Pancreas (tissue), 10 donors: Measurements from ENCODE around the gene PLET1. TPM values are rescaled to one million over a fixed set of nuclear protein-coding genes. Genes with fewer than 3 reads are reported as not detected.
A peak's percentile ranks its signal among the peaks of the same experiment; 100 is the strongest.

Experiments
- ATAC-seq, 4 donors: fragments of 200-7000 bp; cut with Tn5 transposase; one replicate each; pipeline versions ENCODE4 v1.8.0 to v1.9.1; 2020; ENCODE audit warnings: mild to moderate bottlenecking in 4 of 4, moderate library complexity in 4 of 4
- DNase-seq, 6 donors: peaks; one replicate each; pipeline ENCODE4 v3.0.0-alpha.2; 2020
- FAIRE-seq: peaks from 2 replicates; lab custom pipeline; 2012; peaks lifted over from hg19 to GRCh38; lab: Jason Lieb, UNC
- H3K27ac ChIP-seq, 4 donors: fragments of 200-600 bp; sonication (generic); 1 replicate in 3 of 4; 2 replicates in 1 of 4; pipeline versions ENCODE4 v1.5.0 to v1.8.0; 2020
- H3K27me3 ChIP-seq, 4 donors: fragments of 200-600 bp; one replicate each; pipeline ENCODE4 v1.8.0; 2021
- H3K36me3 ChIP-seq, 3 donors: fragments of 200-600 bp; sonication (generic) in 1 of 3; one replicate each; pipeline versions ENCODE4 v1.5.0 to v1.8.0; 2020 to 2021
- H3K4me1 ChIP-seq, 3 donors: fragments of 200-600 bp; one replicate each; pipeline ENCODE4 v1.8.0; 2021
- H3K4me3 ChIP-seq, 4 donors: fragments of 200-600 bp; sonication (generic) in 2 of 4; one replicate each; pipeline versions ENCODE4 v1.5.0 to v1.8.0; 2020 to 2021
- H3K9me3 ChIP-seq, 4 donors: fragments of 200-600 bp; one replicate each; pipeline ENCODE4 v1.8.0; 2021
- CTCF ChIP-seq, 4 donors: fragments of 200-600 bp; sonication (generic) in 3 of 4; IDR thresholded peaks; one replicate each; pipeline versions ENCODE4 v1.5.0 to v1.8.0; 2021; ENCODE audit warnings: antibody characterized with exemption in 4 of 4
- WGBS, 2 donors: extraction: QIAGEN DNeasy Blood & Tissue Kit; methylation state at CpG; one replicate each; pipeline ENCODE4 v1.1.7; 2013; 5-methylcytosine and 5-hydroxymethylcytosine counted together
- intact Hi-C, 3 donors: fragments of 100-400 bp; cut with DNase I; formaldehyde crosslinking; loops; one replicate each; pipeline versions ENCODE4 v1.11.1 to v1.14.2; 2022
- polyA plus RNA-seq, 2 donors: library from polyadenylated mRNA; stranded (reverse); fragments of 200-250 nt; gene quantifications; one replicate each; pipeline ENCODE4 v1.2.3, GENCODE V29; 2013
- total RNA-seq, 6 donors: library from RNA; stranded (reverse); fragmentation: NEBNext Ultra II Directional in 4 of 6; extraction: Animal tissue kit (Norgen Biotek cat#: 25700) in 4 of 6; gene quantifications; one replicate each; pipeline versions ENCODE4 v1.2.1 to v1.2.4, GENCODE V29; 2021 to 2023
- donor health status: healthy with polysubstance abuse.
- donor health status: DM: no; HTN: no; CAD: no; lungs with moderate emphysema.
- donor health status: DM: no; HTN: no; CAD: no.
- donor health status: control.
- donor health status: control.
- donor health status: Bipolar disorder and iron deficiency.
- donor health status: DM: yes; HTN: yes; CAD: no.
- donor health status: DM: no; HTN: no; CAD: no.
- donor health status: DM: no; HTN: no; CAD: no.
- donor health status: DM: yes; HTN: yes; CAD: no.

Gene PLET1
- total and polyA plus RNA-seq, 8 donors, result not detected

- H3K27me3 ChIP-seq, result no peaks in the 10 kb centered on the region
- FAIRE-seq, result no peak
- H3K9me3 ChIP-seq, result no peaks in the 10 kb centered on the region
- H3K4me3 ChIP-seq, result no peak overlapping the region
- intact Hi-C loops, result loop anchor here in 1 of 3 donors (5.0 to 10.0 kb wide), 2 partner anchors 262 to 994 kb away; no protein-coding TSS in a partner anchor
- H3K4me1 ChIP-seq, result peaks cover 4 to 11% (median 7%) of the 10 kb centered on the region in 3 donors
- no peak for TF ChIP-seq CTCF (IDR thresholded peaks at IDR 0.05)
- DNase-seq, result no peak
- ATAC-seq, result peak in 2 of 4 donors; percentile 18 to 42
- no peak overlapping the region for H3K27ac ChIP-seq
- H3K36me3 ChIP-seq, result no peaks in the 10 kb centered on the region
Observed at GRCh38 chr11:112292785-112293407, 32.2 kb upstream of the PLET1 start.

GRCh38 chr11:112292188-112292587, 31.5 kb upstream of the PLET1 start:
- Histone ChIP-seq H3K27me3 (no peaks in the 10 kb centered on the region), H3K27ac (no peak overlapping the region), H3K4me3 (no peak overlapping the region), H3K4me1 (peaks cover 4 to 11% (median 7%) of the 10 kb centered on the region in 3 donors), H3K36me3 (no peaks in the 10 kb centered on the region), H3K9me3 (no peaks in the 10 kb centered on the region)
- DNase-seq, result no peak
- TF ChIP-seq CTCF (IDR thresholded peaks at IDR 0.05), result no peak
- no peak for ATAC-seq
- FAIRE-seq, result no peak
- intact Hi-C loops, result loop anchor here in 1 of 3 donors (5.0 to 10.0 kb wide), 2 partner anchors 263 to 995 kb away; no protein-coding TSS in a partner anchor

- no peak for TF ChIP-seq CTCF (IDR thresholded peaks at IDR 0.05)
- WGBS, 2 donors, result 92% methylated on average over 6 of the region's 6 CpGs
- H3K4me1 ChIP-seq, result peaks cover 4 to 11% (median 7%) of the 10 kb centered on the region in 3 donors
- DNase-seq, result no peak
- H3K36me3 ChIP-seq, result no peaks in the 10 kb centered on the region
- no peak for ATAC-seq
- H3K4me3 ChIP-seq, result no peak overlapping the region
- H3K27ac ChIP-seq, result no peak overlapping the region
- intact Hi-C loops, result loop anchor here in 1 of 3 donors (5.0 to 10.0 kb wide), 2 partner anchors 264 to 996 kb away; no protein-coding TSS in a partner anchor
- FAIRE-seq, result no peak
- H3K27me3 ChIP-seq, result no peaks in the 10 kb centered on the region
- H3K9me3 ChIP-seq, result no peaks in the 10 kb centered on the region
Observed at GRCh38 chr11:112291191-112291590, 30.5 kb upstream of the PLET1 start.

GRCh38 chr11:112290493-112290850, 29.8 kb upstream of the PLET1 start:
- H3K27ac ChIP-seq, result no peak overlapping the region
- H3K36me3 ChIP-seq, result no peaks in the 10 kb centered on the region
- 19 to 23% methylated on average over 4 of the region's 4 CpGs for WGBS, 2 donors
- DNase-seq (no peak), FAIRE-seq (no peak), ATAC-seq (no peak)
- TF ChIP-seq CTCF (IDR thresholded peaks at IDR 0.05), result no peak
- peak overlapping the region in 3 of 4 donors; percentile 35 to 59 (median 43) for H3K4me3 ChIP-seq
- no peaks in the 10 kb centered on the region for H3K27me3 ChIP-seq
- no peaks in the 10 kb centered on the region for H3K9me3 ChIP-seq
- intact Hi-C loops, result loop anchor here in 1 of 3 donors (5.0 to 10.0 kb wide), 2 partner anchors 264 to 997 kb away; no protein-coding TSS in a partner anchor
- H3K4me1 ChIP-seq, result peaks cover 4 to 11% (median 7%) of the 10 kb centered on the region in 3 donors
